Inflammatory macrophage treated with lipopolysaccharide for 1 hour (primary cell): Measurements from ENCODE around the gene FIBCD1.
A peak's percentile ranks its signal among the peaks of the same experiment; 100 is the strongest.

Source experiments
- DNase-seq, 2 donors: peaks; one replicate each; pipeline ENCODE4 v3.0.0-alpha.2; 2020 to 2022

Gene FIBCD1

DNA sequence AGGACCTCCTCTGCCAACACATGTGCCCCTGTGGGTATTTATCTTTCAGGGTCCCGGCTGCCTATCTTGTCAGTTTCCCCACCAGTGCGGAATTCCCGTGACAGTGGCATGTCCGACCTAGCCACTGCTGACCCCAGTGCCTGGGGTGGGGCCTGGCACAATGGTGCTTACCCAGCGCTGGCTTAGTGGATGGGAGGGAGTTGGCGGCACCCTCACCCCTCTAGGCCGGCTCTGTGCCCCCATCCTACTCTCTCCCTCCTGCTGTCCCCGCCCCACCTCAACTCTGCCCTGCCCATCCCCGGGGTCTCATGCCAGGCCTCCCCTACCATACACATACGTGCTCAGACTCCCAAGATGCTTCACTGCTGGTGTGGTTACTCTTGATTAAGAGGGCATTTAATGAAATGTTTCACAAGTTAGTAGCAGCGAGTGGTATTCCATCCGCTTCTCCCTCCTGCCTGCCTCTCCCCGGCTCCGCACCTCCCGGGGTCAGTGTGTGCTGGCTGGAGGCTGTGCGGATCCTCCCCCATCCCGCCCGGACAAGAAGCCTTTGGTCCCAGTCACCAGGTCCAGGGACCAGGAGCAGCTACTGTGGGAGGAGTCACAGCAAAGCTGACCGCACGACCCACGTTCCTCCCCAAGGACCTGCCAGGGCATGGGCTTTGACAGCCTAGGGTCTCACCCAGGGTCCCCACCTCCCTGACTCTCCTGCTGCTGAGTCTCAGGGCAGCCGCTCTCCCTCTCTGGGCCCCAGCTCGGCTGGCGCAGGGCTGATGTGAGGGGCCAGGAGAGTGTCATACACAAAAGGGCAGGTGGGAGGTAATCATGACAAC is 32.9 kb downstream of the FIBCD1 start:
- no peak for DNase-seq

DNA sequence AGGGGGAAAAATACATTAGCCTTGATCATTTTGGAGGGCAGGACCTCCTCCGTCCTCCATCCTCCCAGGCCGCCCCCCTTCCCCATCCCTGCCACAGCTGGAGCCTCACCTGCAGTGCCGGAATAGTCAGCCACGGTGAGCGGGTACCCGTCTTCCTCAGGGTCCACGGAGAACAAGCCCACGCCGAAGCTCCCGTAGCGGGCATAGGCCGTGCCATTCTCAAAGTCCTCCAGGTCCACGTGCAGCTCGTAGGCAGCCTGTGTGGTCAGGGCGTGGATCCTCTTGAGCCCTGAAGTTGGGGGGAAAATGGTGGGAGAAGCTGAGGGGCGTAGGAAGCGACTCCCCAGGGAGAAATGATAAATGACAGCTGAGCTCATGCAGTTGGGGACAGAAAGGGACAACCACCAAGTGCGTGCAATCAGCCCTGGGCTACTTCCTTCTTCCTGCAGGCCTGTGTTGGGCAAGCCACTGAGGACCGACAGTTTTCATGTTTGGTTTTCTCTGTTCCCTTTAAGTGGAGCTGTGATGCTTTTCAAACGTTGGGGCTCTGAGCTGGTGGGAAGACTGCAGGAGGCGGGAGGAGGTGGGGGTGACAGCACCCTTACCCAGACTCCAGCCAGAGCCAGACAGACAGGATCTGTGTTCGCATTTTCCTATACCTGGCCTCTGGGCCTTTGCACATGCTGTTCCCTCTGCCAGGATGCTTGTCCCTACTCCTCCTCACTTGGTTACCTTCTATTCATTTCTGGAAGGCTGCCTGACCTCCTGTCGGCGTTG is 33.7 kb downstream of the FIBCD1 start:
- peak; percentile 14 to 18 for DNase-seq

DNA sequence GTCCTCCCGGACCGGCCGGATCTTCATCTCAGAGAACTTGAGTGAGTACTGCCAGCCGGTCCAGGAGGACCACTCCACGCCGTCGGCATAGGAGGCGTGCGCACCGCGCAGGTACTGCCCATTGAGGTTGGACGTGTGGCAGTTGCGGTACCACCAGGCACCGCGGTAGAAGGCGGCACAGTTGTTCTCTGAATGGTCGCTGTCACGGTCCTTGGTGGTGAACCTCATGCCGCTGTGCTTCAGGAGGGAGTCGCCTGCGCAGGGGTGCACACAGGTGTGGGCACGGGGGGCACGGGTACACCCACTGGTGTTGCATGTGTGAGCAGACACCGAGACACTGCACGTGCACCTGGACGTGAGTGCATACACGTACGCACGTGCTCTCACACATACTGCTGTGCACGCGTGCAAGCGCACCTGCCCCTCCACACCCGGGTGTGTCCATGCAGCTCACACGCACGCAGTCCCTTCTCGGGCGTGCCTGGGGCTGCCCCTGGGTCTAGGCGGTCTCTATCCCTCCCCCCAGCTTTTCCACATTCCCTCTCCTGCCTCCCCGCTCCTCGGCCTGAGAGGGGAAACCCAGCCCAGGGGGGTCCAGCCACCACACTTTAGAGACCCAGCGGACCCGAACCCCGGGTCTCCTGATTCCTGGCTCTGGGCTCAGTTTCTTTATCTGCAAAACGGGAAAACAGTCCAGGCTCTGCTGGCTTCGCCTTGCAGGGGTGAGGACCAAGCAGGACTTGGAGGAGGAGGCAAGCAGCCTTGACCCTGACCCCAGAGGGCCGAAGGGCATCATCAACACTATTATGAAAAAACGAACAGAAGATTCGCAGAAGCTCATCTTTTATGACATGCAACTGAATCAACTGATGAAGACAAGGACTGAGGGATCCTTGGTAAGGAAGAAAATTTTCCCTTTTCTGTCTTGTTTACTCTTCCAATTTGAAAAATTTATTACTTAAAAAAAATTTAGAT is 34.7 kb downstream of the FIBCD1 start:
- DNase-seq = no peak

DNA sequence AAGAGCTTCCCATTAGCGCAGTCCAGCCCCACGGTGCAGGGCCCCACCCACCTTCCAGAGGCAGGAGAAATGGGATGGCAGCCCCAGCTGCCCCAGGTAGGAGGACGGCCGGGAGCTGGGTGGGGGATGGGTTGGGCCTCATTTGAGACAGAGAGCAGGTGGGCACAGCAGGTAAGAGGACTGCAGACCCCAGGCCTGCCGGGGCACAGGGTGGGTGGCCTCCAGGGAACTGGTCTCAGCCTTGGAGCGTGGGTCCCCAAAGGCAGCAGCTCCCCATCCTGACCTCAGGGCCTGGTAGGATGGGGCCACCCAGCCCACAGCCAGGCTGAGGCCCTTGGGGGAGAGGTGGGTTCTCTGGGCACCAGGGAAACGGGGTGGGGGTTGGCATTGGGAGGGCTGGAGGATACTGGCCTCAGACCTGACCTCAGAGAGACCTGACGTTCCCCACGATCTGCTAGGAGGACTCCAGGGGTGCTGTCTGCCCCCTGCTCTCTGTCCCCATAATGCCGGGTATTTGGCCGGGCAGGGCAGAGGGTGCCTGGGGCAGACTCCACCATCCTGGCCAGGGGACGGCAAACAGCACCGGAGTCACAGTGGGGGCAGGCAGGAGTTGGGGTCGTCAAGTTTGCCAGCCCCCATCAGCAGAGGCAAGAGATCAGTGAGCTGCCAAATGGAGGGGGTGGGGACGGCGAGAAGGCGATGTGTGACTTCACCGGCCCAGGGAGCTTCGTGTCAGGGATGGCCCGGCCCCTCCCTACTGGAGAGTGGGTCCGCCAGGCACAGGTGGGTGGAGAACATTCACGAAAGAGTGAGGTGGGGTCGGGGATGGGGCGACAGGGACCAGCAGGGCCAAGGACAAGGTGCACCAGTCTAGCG is 35.6 kb downstream of the FIBCD1 start:
- no peak for DNase-seq

DNA sequence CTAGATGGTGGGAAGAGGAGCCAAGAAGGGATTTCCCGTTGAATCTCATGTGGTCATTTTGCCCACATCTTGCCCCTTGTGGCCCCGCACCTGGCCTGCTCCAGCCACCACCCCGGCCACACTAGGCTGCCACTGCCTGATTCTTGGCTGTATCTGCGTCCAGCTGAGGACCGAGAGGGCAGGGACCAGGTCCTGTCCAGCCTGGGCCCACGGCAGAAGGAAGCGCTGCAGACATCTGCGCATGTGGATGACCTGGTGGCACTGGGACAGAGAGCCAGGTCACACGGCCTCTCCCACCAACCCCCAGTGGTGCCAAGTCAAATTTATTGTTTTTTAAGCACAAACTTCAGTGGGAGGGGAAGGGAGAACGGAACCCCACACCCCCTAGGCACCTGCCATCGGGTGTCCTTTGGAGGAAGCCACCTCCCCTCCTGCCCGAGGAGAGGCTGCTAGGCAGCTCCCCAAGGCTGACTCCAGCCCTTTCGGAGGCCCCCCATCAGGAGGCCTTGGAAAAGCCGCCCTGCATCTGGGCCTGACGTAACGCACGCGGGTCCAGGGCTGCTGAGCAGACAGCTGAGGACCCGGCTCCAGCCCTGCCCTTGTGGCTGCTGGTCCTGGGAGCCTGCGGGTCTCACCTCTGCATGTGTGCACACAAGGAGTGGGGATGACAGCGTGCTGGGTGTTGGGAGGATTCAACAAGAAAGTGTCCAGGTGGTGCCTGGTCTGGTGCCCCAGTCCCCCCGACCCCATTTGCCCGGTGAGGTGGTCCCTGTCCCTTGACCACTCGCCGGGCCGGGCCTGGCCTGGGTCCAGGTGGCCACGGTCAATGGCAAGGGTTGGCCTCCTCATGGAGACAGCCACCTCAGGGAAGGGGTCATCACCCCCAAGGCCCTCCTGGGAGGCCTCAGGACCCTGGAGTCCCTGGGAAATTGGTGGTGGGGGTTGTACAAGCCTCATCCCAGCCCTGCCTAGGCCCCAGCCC is 36.6 kb downstream of the FIBCD1 start:
- DNase-seq = no peak

DNA sequence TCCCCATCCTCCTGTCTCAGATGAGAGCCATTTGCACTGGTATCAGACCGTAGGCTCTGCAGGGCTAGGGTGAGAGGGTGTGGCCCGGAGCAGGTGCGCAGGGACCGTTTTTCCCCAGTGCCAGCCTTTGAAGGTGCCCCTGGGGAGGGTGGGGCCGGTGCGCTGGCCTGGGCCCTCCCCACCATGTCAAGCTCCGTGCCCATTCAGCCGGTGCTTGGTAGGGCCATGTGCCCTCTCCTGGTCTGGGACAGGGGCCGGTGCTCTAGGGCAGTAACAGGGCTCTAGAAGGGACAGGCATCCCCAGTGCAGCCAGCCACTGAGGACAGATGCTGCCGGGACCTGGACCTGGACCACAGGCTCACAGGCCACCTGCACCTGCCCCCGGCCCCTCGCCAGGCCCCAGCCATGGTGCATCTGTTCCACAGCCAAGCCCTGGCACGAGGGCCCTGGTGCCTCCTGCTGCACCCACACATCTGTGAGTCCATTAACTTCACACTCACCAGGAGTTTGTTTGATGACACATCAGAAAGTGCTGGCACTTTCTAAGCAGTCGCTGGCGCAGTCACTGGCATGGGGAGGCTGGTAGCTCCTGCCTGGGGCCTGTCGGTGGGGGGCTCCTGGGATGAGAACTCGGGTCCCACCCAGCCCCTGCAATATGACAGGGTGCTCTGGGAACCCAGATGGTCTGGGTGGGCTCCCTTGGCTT is 37.4 kb downstream of the FIBCD1 start:
- DNase-seq = no peak

DNA sequence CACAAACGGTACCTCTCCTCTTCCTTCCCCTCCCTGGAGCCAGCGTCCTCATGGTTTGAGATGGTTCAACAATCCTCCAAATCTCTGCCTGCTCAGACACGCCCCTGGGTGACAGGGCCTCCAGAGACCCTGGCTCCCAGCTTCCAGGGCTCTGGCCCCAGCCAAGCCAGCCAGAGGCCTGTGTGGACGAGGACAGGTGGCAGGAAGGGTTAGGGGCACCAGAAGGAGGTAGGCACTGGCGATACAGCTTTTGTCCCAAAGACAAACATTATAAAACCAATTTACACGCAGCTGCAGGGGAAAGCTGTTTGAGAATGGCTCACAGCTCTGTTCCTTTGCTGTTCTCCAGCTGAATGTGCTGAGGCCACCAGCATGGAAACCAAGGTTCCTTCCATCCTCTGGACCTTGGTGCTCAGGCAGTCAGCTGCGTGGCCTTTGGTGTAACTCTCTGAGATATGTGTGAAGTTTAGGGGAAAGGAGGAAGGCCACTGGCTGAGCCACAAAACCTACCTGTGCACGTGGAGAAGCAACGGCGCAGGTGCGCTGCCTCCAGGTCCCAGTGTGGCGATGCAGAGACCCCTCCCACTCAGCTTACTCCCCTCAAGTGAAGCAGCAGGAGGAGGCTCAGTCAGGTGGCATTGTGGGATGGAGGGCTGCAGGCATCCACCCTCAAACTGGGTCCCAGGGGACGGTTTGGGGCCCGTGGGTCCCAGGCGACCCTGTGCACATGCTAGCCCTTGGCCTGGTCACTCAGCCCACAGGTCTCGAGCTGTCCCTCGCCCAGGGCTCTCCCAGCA is 38.1 kb downstream of the FIBCD1 start:
- DNase-seq = no peak

DNA sequence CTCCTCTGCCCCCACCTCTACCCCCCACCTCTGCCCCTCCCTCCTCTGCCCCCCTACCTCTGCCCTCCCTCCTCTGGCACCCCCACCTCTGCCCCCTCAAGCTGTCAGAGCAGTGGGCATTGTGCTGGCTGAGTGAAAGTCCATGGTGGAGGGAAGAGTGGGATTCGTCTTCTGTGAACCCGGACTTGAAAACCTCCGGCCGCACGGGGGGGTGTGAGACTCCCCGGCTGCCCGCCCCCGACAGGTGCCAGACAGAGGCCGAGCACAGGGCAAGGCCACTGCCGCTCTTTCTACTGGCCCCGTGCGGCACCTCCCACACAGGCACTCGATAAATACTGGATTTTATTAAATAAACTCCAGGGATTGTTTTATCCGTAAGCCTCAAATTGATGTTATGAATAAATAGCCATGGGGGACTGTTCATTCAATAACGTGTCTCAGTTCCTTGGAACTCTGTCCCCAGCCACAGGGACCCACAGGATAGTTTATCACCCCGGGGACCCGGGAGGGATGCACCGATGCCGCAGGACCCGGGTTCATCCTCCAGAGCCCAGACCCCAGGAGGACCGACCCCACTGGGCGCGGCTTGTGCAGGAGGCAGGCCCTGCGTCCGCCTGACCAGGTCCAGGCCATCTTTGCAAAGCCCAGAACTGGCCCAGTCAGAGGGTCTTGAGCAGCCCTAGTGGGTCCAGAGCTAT is 39.8 kb downstream of the FIBCD1 start:
- DNase-seq = no peak

DNA sequence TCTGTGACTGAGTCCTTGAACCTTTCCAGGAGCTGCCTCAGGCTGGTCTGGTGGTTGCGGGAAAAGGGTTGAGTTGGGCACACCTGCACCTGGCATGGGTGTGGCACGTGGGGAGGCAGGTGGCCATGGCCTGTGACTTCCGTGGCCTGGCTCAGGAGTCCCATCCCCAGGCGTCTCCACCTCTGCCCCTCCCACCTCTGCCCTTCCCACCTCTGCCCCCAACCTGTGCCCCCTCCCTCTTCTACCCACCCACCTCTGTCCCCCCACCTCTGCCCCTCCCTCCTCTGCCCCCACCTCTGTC is 40.5 kb downstream of the FIBCD1 start:
- DNase-seq = no peak

DNA sequence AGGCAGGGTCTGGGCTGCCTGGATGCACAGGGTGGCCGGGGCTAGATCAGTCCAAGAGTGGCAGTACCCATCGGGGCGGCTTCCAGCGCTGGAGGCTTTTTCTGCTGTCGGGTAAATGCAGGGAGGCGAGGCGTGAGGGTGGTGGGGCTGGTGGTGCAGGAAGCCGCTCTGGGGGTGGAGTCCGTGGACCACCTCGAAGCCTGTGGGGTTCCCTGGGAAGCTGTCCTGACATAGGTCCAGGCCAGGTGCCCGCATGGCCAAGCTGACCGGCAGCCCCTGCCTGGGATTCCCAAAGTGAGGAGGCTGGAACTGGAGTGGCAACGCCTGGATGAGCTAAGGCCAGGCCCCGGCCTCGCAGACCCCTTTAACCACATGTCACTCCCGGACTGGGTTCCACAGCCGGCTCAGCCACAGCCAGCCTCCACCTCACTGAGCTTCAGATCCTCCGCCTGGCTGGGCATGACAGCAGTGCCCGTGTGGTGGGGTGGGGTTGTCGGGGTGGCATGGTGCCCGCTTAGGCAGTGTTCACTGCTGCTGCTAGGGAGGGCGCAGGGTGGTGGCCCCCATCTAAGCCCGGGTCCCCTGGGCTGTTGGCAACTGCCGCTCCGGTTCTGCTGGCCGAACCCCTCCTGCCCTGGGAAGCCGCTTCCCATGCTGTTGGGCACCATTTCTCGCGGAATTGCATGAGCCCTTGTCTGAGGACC is 41.0 kb downstream of the FIBCD1 start:
- DNase-seq = no peak

DNA sequence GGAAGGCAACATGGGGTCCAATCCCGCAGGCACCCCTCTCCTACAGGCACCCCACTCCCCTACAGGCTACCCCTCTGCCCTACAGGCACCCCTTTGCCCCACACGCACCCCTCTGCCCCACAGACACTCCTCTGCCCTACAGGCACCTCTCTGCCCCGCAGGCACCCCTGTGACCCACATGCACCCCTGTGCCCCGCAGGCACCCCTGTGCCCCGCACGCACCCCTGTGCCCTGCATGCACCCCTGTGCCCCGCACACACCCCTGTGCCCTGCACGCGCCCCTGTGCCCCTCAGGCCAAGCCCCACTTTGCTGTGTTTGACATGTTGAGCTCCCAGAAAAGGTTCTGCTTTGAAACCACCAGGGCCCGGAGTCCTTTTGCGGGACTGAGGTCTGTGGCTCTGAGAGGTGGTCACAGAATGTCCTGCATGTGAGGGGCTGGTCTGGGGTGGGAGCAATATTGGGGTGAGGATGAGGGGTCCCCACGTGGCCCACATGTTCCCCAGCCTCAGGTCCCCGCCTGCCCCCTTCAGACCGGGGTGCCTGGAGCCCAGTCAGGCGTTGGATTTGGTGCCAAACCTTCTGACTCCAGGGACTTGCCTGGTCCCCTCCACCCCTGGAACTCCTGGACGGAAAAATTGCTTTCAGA is 41.8 kb downstream of the FIBCD1 start:
- DNase-seq = no peak

DNA sequence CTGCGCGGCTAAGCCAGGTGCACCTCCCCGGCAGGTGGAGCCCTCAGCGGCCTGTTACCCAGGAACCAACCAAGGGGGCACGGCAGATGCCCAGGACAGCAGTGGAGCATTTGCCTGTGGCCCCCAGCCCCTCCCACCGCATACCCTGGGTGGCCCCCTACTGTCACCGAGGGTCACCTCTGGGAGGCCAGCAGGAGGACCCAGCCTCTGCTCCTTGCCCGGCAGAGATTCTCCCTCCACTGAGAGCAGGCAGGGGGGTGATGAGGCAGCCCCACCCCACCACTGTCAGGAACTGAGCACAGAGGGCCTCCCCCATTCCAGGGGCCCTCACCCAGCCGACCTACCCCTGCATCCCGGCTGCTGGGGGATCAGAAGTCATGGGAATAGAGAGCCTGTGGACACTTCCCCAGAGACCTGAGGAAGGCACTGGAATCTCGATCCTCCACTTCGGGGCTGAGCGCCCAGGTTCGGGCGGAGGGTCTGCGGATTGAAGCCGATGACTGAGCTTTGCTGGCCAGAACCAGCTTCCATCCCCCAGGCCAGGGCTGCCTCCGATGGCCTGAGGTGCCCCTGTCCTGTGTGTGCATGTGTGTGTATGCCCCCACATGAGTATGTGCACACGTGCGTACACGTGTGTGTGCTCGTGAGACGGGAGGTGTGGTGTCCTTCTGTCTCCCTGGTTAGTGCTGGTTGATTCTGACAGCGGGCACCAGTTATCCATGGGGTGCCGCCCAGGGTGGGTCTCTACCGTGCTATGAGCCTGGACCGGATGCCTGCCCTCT is 42.6 kb downstream of the FIBCD1 start, which contains the start of gene QRFP:
QRFP (minus strand) TSS at position 580 of the 782 bp plus-strand sequence. CDS start 2,974 bp downstream, outside the sequence.
- DNase-seq = no peak

DNA sequence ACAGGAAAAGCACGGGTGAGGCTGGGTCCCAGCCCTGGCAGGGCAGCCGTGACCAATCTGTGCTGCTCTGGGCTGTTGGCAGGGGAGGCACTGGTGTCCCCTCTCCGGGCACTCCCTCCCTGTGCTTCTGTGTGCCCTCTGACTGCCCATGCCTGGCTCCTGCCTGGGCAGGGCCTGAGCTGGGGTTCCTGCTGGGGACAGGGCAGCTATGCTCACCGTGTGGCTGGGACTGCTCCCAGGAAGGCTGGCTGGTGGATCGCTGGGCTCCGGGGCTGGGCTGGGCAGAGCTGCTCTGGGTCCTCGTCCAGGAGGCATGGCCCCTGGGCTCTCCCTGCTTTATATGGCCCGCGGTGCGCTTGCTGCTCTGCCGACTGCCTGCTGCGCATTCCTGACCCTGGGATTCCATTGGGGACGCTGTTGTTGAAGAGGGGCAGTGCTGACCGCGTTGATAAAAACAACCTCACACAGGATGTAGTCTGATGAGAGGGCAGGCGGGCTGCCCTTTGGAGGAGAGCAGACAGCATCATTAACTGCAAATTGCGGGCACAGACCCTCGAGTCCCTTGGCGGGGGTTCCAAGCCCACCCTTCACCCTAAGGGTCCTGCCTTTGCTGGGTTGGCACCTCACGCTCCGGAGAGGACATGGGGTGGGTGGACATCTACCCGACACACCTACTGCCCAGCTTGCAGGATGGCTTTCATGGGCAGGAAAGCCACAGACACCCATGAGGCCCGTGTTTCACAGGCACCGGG is 43.4 kb downstream of the FIBCD1 start:
- no peak for DNase-seq

DNA sequence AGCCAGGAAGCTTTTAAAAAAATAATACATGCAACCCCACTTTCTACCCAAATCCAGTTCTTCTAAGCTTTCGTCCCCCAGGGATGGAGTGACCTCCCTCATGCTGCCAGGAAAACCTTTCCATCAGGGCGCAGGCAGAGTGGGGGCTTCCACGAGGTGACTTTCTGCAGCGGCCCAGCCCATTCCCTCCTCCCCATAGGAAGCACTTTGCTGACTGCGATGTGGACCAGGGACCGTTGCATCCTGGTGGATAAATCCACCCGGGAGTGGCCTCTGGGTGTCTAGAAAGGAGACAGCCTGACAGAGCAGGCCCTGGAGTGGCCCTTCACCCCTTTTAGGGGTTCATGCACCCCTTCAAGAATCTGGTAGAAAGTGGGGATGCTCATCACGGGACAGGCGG is 44.0 kb downstream of the FIBCD1 start:
- no peak for DNase-seq

DNA sequence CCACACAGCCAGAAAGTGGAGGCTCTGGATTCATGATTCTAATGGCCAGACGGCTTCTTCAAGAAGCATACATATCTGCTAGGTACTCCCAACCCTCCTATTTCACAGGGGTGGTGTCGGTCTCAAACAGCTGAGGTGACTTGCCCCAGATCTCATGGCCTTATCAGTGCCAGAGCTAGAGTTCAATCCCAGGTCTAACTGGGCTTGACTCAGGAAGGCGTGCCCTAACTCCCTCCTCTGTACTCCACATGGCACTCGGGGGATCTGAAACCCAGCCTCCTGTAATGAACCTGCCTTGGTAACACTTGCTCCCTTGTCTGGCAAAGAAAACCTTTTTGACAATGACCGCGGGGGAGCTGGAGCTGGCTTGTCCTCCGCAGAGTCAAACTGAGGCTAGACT is 44.5 kb downstream of the FIBCD1 start:
- DNase-seq = no peak
